Measurements from ENCODE around the gene CDH13.

- TF ChIP-seq NKRF (conservative IDR thresholded peaks at IDR 0.05) (no peak), YY1 (IDR thresholded peaks at IDR 0.05; ENCODE audit: low read depth, low read length) (no peak), HDGF (IDR thresholded peaks at IDR 0.05) (no peak), BHLHE40 (IDR thresholded peaks at IDR 0.05; ENCODE audit: borderline replicate concordance in 1 of 2, low read depth in 2 of 2, low read length in 1 of 2) (no peak), BACH1 (IDR thresholded peaks at IDR 0.05; ENCODE audit: borderline replicate concordance) (no peak), ZNF207 (IDR thresholded peaks at IDR 0.05; ENCODE audit: borderline replicate concordance) (no peak), KDM1A (IDR thresholded peaks at IDR 0.05; ENCODE audit: borderline replicate concordance) (no peak), CBX5 (IDR thresholded peaks at IDR 0.05; ENCODE audit: low read depth) (no peak), NR2F1 (conservative IDR thresholded peaks at IDR 0.05) (no peak), ZNF274 (IDR thresholded peaks at IDR 0.05; ENCODE audit: insufficient read depth, insufficient read length) (no peak)
- TF ChIP-seq, protein P1, sequence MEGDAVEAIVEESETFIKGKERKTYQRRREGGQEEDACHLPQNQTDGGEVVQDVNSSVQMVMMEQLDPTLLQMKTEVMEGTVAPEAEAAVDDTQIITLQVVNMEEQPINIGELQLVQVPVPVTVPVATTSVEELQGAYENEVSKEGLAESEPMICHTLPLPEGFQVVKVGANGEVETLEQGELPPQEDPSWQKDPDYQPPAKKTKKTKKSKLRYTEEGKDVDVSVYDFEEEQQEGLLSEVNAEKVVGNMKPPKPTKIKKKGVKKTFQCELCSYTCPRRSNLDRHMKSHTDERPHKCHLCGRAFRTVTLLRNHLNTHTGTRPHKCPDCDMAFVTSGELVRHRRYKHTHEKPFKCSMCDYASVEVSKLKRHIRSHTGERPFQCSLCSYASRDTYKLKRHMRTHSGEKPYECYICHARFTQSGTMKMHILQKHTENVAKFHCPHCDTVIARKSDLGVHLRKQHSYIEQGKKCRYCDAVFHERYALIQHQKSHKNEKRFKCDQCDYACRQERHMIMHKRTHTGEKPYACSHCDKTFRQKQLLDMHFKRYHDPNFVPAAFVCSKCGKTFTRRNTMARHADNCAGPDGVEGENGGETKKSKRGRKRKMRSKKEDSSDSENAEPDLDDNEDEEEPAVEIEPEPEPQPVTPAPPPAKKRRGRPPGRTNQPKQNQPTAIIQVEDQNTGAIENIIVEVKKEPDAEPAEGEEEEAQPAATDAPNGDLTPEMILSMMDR (IDR thresholded peaks at IDR 0.05 in 2 of 3, conservative IDR thresholded peaks at IDR 0.05 in 1 of 3; ENCODE audit: control insufficient read depth in 2 of 3, extremely low read depth in 1 of 3, insufficient read depth in 1 of 3, low read depth in 3 of 3, low read length in 3 of 3), result no peak
Observed at GRCh38 chr16:83738923-83739503, 1112.2 kb downstream of the CDH13 start.
